DND-41 (cell line): ENCODE measurements around the gene ACTR6.
"Not testable (repeated sequence)": the region's sequence is repeated elsewhere in the genome, so short reads cannot be mapped to it uniquely, and the experiment has no call there.

ENCODE experiments used
- ATAC-seq: fragments of 200-7000 bp; cut with Tn5 transposase; 3 replicates; pipeline ENCODE4 v1.9.1; 2021; ENCODE audit warnings: low read depth; ENCODE audit not compliant: insufficient read depth
- DNase-seq: peaks from one replicate; pipeline ENCODE4 v3.0.0-alpha.2; 2020
- H2AFZ ChIP-seq: 2 replicates; pipeline ENCODE4 v1.6.0; 2012; ENCODE audit warnings: low read depth, low read length
- H3K27ac ChIP-seq: 2 replicates; pipeline ENCODE4 v1.5.1; 2012; ENCODE audit warnings: low read length, inconsistent platforms
- H3K27me3 ChIP-seq: fragments of 200-600 bp; sonication (generic); 2 replicates; pipeline ENCODE4 v1.6.0; 2012; ENCODE audit warnings: low read length, mild to moderate bottlenecking, inconsistent platforms; ENCODE audit not compliant: insufficient read depth, poor library complexity
- H3K36me3 ChIP-seq: 2 replicates; pipeline ENCODE4 v1.5.1; 2012; ENCODE audit warnings: low read length, inconsistent platforms; ENCODE audit not compliant: insufficient read depth
- H3K4me1 ChIP-seq: 2 replicates; pipeline ENCODE4 v1.5.1; 2012; ENCODE audit warnings: mild to moderate bottlenecking, low read length; ENCODE audit not compliant: insufficient read depth
- H3K4me2 ChIP-seq: 2 replicates; pipeline ENCODE4 v1.6.0; 2012; ENCODE audit warnings: mild to moderate bottlenecking, moderate library complexity, low read length, inconsistent platforms; ENCODE audit not compliant: insufficient read depth
- H3K4me3 ChIP-seq, 2 experiments: fragments of 200-600 bp in 1 of 2; shearing (Covaris generic) in 1 of 2; 2 replicates each; pipeline ENCODE4 v1.5.1; 2012 to 2016; ENCODE audit warnings: inconsistent platforms in 2 of 2, low read length in 2 of 2, mild to moderate bottlenecking in 2 of 2, low read depth in 1 of 2, moderate library complexity in 1 of 2
- H3K79me2 ChIP-seq: 2 replicates; pipeline ENCODE4 v1.6.0; 2012; ENCODE audit warnings: low read length, inconsistent platforms; ENCODE audit not compliant: insufficient read depth
- H3K9ac ChIP-seq: 2 replicates; pipeline ENCODE4 v1.6.0; 2012; ENCODE audit warnings: low read depth, mild to moderate bottlenecking, inconsistent platforms, low read length, moderate library complexity
- H3K9me3 ChIP-seq: 2 replicates; pipeline ENCODE4 v1.5.1; 2012; ENCODE audit warnings: low read length, moderate library complexity, mild to moderate bottlenecking, inconsistent platforms; ENCODE audit not compliant: insufficient read depth, severe bottlenecking
- H4K20me1 ChIP-seq: 2 replicates; pipeline ENCODE4 v1.6.0; 2012; ENCODE audit warnings: low read length; ENCODE audit not compliant: insufficient read depth
- CTCF ChIP-seq: IDR thresholded peaks from 2 replicates; pipeline ENCODE4 v1.5.1; 2012; ENCODE audit warnings: borderline replicate concordance, low read length, moderate library complexity, mild to moderate bottlenecking; ENCODE audit not compliant: poor library complexity, severe bottlenecking; ENCODE audit errors: extremely low read depth
- EZH2 ChIP-seq: IDR thresholded peaks from 3 replicates; pipeline ENCODE4 v1.6.1; 2012; ENCODE audit warnings: borderline replicate concordance, low read depth, mild to moderate bottlenecking, moderate library complexity, low read length, inconsistent platforms; ENCODE audit not compliant: severe bottlenecking

ACTR6 gene

GRCh38 chr12:100225491-100225890 lies 24.9 kb downstream of the ACTR6 start:
- DNase-seq (no peak), ATAC-seq (no peak)
- no peak overlapping the region for H2AFZ ChIP-seq
- H3K27ac ChIP-seq, result no peak overlapping the region
- H4K20me1 ChIP-seq, result no peaks in the 10 kb centered on the region
- no peaks in the 10 kb centered on the region for H3K79me2 ChIP-seq
- TF ChIP-seq EZH2 (no peak), CTCF (no peak)
- peaks cover 42% of the 10 kb centered on the region; the same call in 1 of the 2 replicates for H3K36me3 ChIP-seq
- H3K9ac ChIP-seq, result no peak overlapping the region
- no peaks in the 10 kb centered on the region for H3K27me3 ChIP-seq
- no peaks in the 10 kb centered on the region for H3K4me1 ChIP-seq
- H3K4me3 ChIP-seq, result no peak overlapping the region
- no peak overlapping the region for H3K4me2 ChIP-seq
- H3K9me3 ChIP-seq, result no peaks in the 10 kb centered on the region

DNA sequence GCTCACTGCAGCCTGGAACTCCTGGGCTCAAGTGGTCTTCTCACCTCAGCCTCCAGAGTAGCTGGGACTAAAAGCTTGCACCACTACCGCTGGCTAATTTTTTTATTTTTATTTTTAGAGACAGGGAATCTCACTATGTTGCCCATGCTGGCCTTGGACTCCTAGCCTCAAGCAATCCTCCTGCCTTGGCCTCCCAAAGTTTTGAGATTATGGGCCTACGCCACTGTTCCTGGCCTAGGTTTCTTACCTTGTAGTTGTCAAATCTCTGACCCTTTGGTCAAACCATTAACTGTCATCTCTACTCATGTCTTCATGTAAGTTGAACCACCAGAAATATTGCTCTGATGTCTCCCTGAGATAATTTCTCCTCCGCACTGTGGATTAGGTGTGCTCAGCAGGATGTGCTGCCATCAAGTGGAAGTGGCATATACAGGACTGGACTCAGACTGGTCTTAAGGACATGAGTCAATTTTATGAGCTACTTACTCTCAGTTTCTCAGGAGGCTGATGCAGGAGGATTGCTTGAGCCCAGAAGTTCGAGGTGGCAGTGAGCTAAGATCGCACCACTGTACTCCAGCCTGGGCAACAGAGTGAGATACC lies 28.5 kb downstream of the ACTR6 start:
- Histone ChIP-seq H2AFZ (no peak overlapping the region), H4K20me1 (no peaks in the 10 kb centered on the region), H3K79me2 (no peaks in the 10 kb centered on the region), H3K4me3 (no peak overlapping the region), H3K4me1 (no peaks in the 10 kb centered on the region), H3K4me2 (no peak overlapping the region), H3K9me3 (no peaks in the 10 kb centered on the region), H3K9ac (no peak overlapping the region), H3K36me3 (peaks cover 14% of the 10 kb centered on the region; the same call in 1 of the 2 replicates), H3K27me3 (no peaks in the 10 kb centered on the region), H3K27ac (no peak overlapping the region)
- TF ChIP-seq CTCF (peak; percentile 44), EZH2 (no peak)
- DNase-seq (no peak), ATAC-seq (peak; percentile 66)

- ATAC-seq, result no peak
- Histone ChIP-seq H3K79me2 (no peaks in the 10 kb centered on the region), H3K9me3 (no peaks in the 10 kb centered on the region), H3K9ac (no peak overlapping the region), H3K27ac (no peak overlapping the region), H4K20me1 (no peaks in the 10 kb centered on the region), H3K4me2 (no peak overlapping the region), H3K36me3 (peaks cover 9% of the 10 kb centered on the region; the same call in 1 of the 2 replicates), H3K4me1 (no peaks in the 10 kb centered on the region), H3K27me3 (no peaks in the 10 kb centered on the region), H3K4me3 (no peak overlapping the region), H2AFZ (no peak overlapping the region)
- DNase-seq, result no peak
- TF ChIP-seq CTCF, result no peak
- TF ChIP-seq EZH2, result no peak
Measured at GRCh38 chr12:100229876-100230275, 29.3 kb downstream of the ACTR6 start.

GRCh38 chr12:100231873-100232272 lies 31.3 kb downstream of the ACTR6 start:
- H3K9me3 ChIP-seq, H3K4me2 ChIP-seq, H3K27ac ChIP-seq, ATAC-seq, H4K20me1 ChIP-seq, H3K9ac ChIP-seq, DNase-seq, H3K4me1 ChIP-seq, H3K4me3 ChIP-seq, H3K27me3 ChIP-seq, H3K79me2 ChIP-seq, H2AFZ ChIP-seq, H3K36me3 ChIP-seq: not testable (repeated sequence)
